Tibial nerve (tissue), 3 donors: ENCODE results near the gene LIPT1.

Experiments used
- CTCF ChIP-seq, 5 experiments: fragments of 200-600 bp in 3 of 5; fragments of 450-650 bp in 2 of 5; sonication (generic) in 3 of 5; IDR thresholded peaks; one replicate each; pipeline ENCODE4 v1.5.1; 2016 to 2019; ENCODE audit warnings: antibody characterized with exemption in 5 of 5, mild to moderate bottlenecking in 3 of 5, moderate library complexity in 2 of 5
- POLR2A ChIP-seq, 2 donors: fragments of 450-650 bp; IDR thresholded peaks; one replicate each; pipeline ENCODE4 v1.6.1; 2017; ENCODE audit warnings: antibody characterized with exemption in 2 of 2, mild to moderate bottlenecking in 2 of 2, moderate library complexity in 2 of 2

- TF ChIP-seq POLR2A (IDR thresholded peaks at IDR 0.05) (no peak), CTCF (IDR thresholded peaks at IDR 0.05) (no peak)
Observed at GRCh38 chr2:99153921-99154604, 704 bp upstream of the LIPT1 start.
